Measurements from ENCODE around the gene SYTL5.

DNA sequence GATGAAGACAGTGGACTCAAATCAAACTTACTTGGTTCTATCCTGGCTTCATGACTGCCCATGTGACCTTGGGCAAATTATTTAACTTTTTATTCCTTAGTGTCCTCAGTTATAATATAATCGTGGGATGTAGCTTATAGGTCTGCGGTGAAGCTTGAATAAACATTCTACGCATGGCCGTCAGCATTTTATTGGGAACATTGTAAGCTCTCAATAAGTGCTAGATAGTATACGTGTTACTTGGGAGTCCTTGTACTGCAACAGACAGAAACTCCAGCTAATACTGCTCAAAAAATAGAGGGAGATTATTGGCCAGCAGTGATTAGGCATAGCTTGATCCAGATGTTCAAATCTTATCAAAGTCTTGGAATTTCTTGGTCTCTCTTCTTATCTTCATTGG is 104.8 kb downstream of the SYTL5 start:
- TF ChIP-seq POLR2A (IDR thresholded peaks at IDR 0.05; ENCODE audit: low read depth, low read length) (no peak), POLR2AphosphoS5 (IDR thresholded peaks at IDR 0.05; ENCODE audit: low read depth, low read length) (no peak), TAF1 (IDR thresholded peaks at IDR 0.05; ENCODE audit: low read depth, low read length) (no peak), POU2F2 (IDR thresholded peaks at IDR 0.05; ENCODE audit: low read depth, low read length) (no peak)
